ENCODE measurements around the gene NANS. TPM values are rescaled to one million over a fixed set of nuclear protein-coding genes. Genes with fewer than 3 reads are reported as not detected.

Gene NANS
- total RNA-seq, 1 donor from 2014 or later: 133 TPM

- DNase-seq (ENCODE audit: low read depth, low spot score): no peak
Observed at GRCh38 chr9:98132158-98132557, 75.6 kb downstream of the NANS start.

Other genes starting within 250 kb of the NANS start
- gene FOXE1, start 203.5 kb upstream of the NANS start, total RNA-seq: not detected in 2 replicates
- 12.8 and 13.8 TPM in 2 replicates for gene TRMO, start 134.2 kb upstream of the NANS start, total RNA-seq
- gene HEMGN, start 118.6 kb upstream of the NANS start, total RNA-seq: not detected in 2 replicates
- 8.5 and 13.1 TPM in 2 replicates for gene ANP32B, start 73.4 kb upstream of the NANS start, total RNA-seq
- 3.4 and 9.1 TPM in 2 replicates for gene TRIM14, start 62.5 kb downstream of the NANS start, total RNA-seq
- 0.26 and 0.49 TPM in 2 replicates for gene CORO2A, start 135.9 kb downstream of the NANS start, total RNA-seq
- 5.0 and 5.7 TPM in 2 replicates for gene TBC1D2, start 198.9 kb downstream of the NANS start, total RNA-seq

Data from pulmonary artery endothelial cell (primary cell).